Measurements from ENCODE around the gene GMDS.

- no peak for TF ChIP-seq CTCF (IDR thresholded peaks at IDR 0.05)
- TF ChIP-seq POLR2A (IDR thresholded peaks at IDR 0.05), result no peak
Observed at GRCh38 chr6:2101213-2101612, 144.2 kb downstream of the GMDS start.
